Liver (tissue), 9 donors: Measurements from ENCODE around the gene RNASE3. TPM values are rescaled to one million over a fixed set of nuclear protein-coding genes. Genes with fewer than 3 reads are reported as not detected.

Experiments used
- DNase-seq: peaks from one replicate; pipeline ENCODE4 v3.0.0-alpha.2; 2017; ENCODE audit warnings: low spot score
- H3K27ac ChIP-seq, 2 donors: one replicate each; pipeline ENCODE4 v1.7.0; 2013; ENCODE audit warnings: inconsistent platforms in 2 of 2, low read length in 2 of 2, control low read depth in 1 of 2, low read depth in 1 of 2, mild to moderate bottlenecking in 1 of 2
- H3K27me3 ChIP-seq, 4 donors: one replicate each; pipeline versions ENCODE4 v1.6.1 to v1.7.0; 2013; ENCODE audit warnings: low read length in 3 of 4, inconsistent platforms in 1 of 4, mild to moderate bottlenecking in 1 of 4, moderate library complexity in 1 of 4; ENCODE audit not compliant: control insufficient read depth in 4 of 4, insufficient read depth in 4 of 4
- H3K36me3 ChIP-seq, 4 donors: one replicate each; pipeline versions ENCODE4 v1.6.1 to v1.7.0; 2013; ENCODE audit warnings: low read length in 3 of 4, mild to moderate bottlenecking in 3 of 4, low read depth in 1 of 4, moderate library complexity in 1 of 4; ENCODE audit not compliant: control insufficient read depth in 4 of 4, insufficient read depth in 3 of 4
- H3K4me1 ChIP-seq, 4 donors: one replicate each; pipeline versions ENCODE4 v1.6.1 to v1.7.0; 2013; ENCODE audit warnings: low read length in 3 of 4, mild to moderate bottlenecking in 3 of 4, moderate library complexity in 1 of 4; ENCODE audit not compliant: control insufficient read depth in 4 of 4, insufficient read depth in 4 of 4
- H3K4me3 ChIP-seq, 3 donors: one replicate each; pipeline versions ENCODE4 v1.6.1 to v1.7.0; 2013; ENCODE audit warnings: low read length in 3 of 3, control low read depth in 1 of 3, low read depth in 1 of 3, mild to moderate bottlenecking in 1 of 3
- H3K9ac ChIP-seq, 2 donors: one replicate each; pipeline ENCODE4 v1.7.0; 2013; ENCODE audit warnings: low read length in 2 of 2, mild to moderate bottlenecking in 2 of 2, moderate library complexity in 2 of 2, control low read depth in 1 of 2, low read depth in 1 of 2
- H3K9me3 ChIP-seq, 4 donors: one replicate each; pipeline versions ENCODE4 v1.6.1 to v1.7.0; 2013; ENCODE audit warnings: low read length in 3 of 4; ENCODE audit not compliant: control insufficient read depth in 4 of 4
- ATF3 ChIP-seq: IDR thresholded peaks from 2 replicates; pipeline ENCODE4 v1.6.1; 2016; ENCODE audit warnings: antibody characterized with exemption
- CTCF ChIP-seq: fragments of 150-350 bp; IDR thresholded peaks from 2 replicates; pipeline ENCODE4 v1.5.1; 2017; ENCODE audit warnings: improper control_type of control experiment, low read depth, low read length; ENCODE audit not compliant: missing input control
- EGR1 ChIP-seq, 2 donors: IDR thresholded peaks; 2 replicates each; pipeline ENCODE4 v1.6.1; 2016 to 2018; ENCODE audit warnings: antibody characterized with exemption in 2 of 2, low read depth in 2 of 2
- FOXA1 ChIP-seq: IDR thresholded peaks from 2 replicates; pipeline ENCODE4 v1.6.1; 2016; ENCODE audit warnings: antibody characterized with exemption
- FOXA2 ChIP-seq: IDR thresholded peaks from 2 replicates; pipeline ENCODE4 v1.6.1; 2016; ENCODE audit warnings: antibody characterized with exemption
- HNF4G ChIP-seq: IDR thresholded peaks from 2 replicates; pipeline ENCODE4 v1.6.1; 2016; ENCODE audit warnings: antibody characterized with exemption
- JUND ChIP-seq, 2 donors: IDR thresholded peaks; 2 replicates each; pipeline ENCODE4 v1.6.1; 2016; ENCODE audit warnings: antibody characterized with exemption in 2 of 2
- MAX ChIP-seq: IDR thresholded peaks from 2 replicates; pipeline ENCODE4 v1.6.1; 2016; ENCODE audit warnings: antibody characterized with exemption
- NR2F2 ChIP-seq: IDR thresholded peaks from 2 replicates; pipeline ENCODE4 v1.6.1; 2016; ENCODE audit warnings: antibody characterized with exemption
- REST ChIP-seq: IDR thresholded peaks from 2 replicates; pipeline ENCODE4 v1.6.1; 2016; ENCODE audit warnings: antibody characterized with exemption, mild to moderate bottlenecking
- RXRA ChIP-seq, 2 donors: IDR thresholded peaks; 2 replicates each; pipeline ENCODE4 v1.6.1; 2017 to 2018; ENCODE audit warnings: antibody characterized with exemption in 2 of 2, mild to moderate bottlenecking in 1 of 2
- SP1 ChIP-seq: IDR thresholded peaks from 2 replicates; pipeline ENCODE4 v1.6.1; 2018; ENCODE audit warnings: antibody characterized with exemption, mild to moderate bottlenecking
- TAF1 ChIP-seq: conservative IDR thresholded peaks from 2 replicates; pipeline ENCODE4 v1.6.1; 2016; ENCODE audit warnings: antibody characterized with exemption, mild to moderate bottlenecking
- YY1 ChIP-seq: IDR thresholded peaks from 2 replicates; pipeline ENCODE4 v1.6.1; 2016; ENCODE audit warnings: antibody characterized with exemption, mild to moderate bottlenecking
- ZBTB33 ChIP-seq: IDR thresholded peaks from 2 replicates; pipeline ENCODE4 v1.6.1; 2016; ENCODE audit warnings: antibody characterized with exemption
- WGBS: extraction: QIAGEN DNeasy Blood & Tissue Kit; methylation state at CpG from one replicate; pipeline ENCODE4 v1.1.7; 2013; 5-methylcytosine and 5-hydroxymethylcytosine counted together
- polyA plus RNA-seq, 2 donors: library from polyadenylated mRNA; stranded (reverse) in 1 of 2; unstranded in 1 of 2; fragments of 200-250 nt in 1 of 2; fragments of >200 nt in 1 of 2; fragmentation: Nextera tagmentation in 1 of 2; extraction: Ambion mirVana in 1 of 2; gene quantifications; one replicate each; pipeline versions ENCODE4 v1.2.1 to v1.2.3, GENCODE V29; 2013 to 2015
- total RNA-seq, 2 donors: library from RNA; depleted of rRNA; stranded (reverse); fragments of >200 nt; gene quantifications; one replicate each; pipeline ENCODE4 v1.2.3, GENCODE V29; 2014
- donor health status: healthy.
- donor health status: healthy.
- donor health status: healthy.
- donor health status: healthy.
- donor health status: healthy.

Gene RNASE3
- total and polyA plus RNA-seq, 4 donors: 0.52 to 12.2 TPM; not detected in 2

- peaks cover 0 to 7% (median 0%) of the 10 kb centered on the region in 4 donors for H3K9me3 ChIP-seq
- no peaks in the 10 kb centered on the region for H3K27me3 ChIP-seq
- 74% methylated on average over 4 of the region's 4 CpGs for WGBS
- no peak overlapping the region for H3K9ac ChIP-seq
- H3K36me3 ChIP-seq: no peaks in the 10 kb centered on the region
- TF ChIP-seq EGR1 (IDR thresholded peaks at IDR 0.05; ENCODE audit: low read depth in 2 of 2) (no peak), RXRA (IDR thresholded peaks at IDR 0.05) (no peak), CTCF (no peak), ATF3 (no peak), ZBTB33 (no peak), FOXA2 (no peak), SP1 (no peak), REST (no peak), FOXA1 (no peak), YY1 (no peak), NR2F2 (no peak)
- no peak for DNase-seq
- no peaks in the 10 kb centered on the region for H3K4me1 ChIP-seq
- no peak overlapping the region for H3K4me3 ChIP-seq
- no peak overlapping the region for H3K27ac ChIP-seq
These were observed 13.3 kb downstream of the RNASE3 start for GRCh38 chr14:20904393-20905029.

GRCh38 chr14:20905676-20906075 is 14.5 kb downstream of the RNASE3 start:
- DNase-seq: no peak
- H3K4me1 ChIP-seq: no peaks in the 10 kb centered on the region
- no peaks in the 10 kb centered on the region for H3K27me3 ChIP-seq
- peaks cover 0 to 7% (median 0%) of the 10 kb centered on the region in 4 donors for H3K9me3 ChIP-seq
- no peak for TF ChIP-seq FOXA1
- TF ChIP-seq FOXA2: no peak
- TF ChIP-seq JUND (IDR thresholded peaks at IDR 0.05): no peak
- TF ChIP-seq HNF4G: no peak
- TF ChIP-seq NR2F2: no peak
- TF ChIP-seq EGR1 (IDR thresholded peaks at IDR 0.05; ENCODE audit: low read depth in 2 of 2): no peak
- TF ChIP-seq SP1: no peak
- TF ChIP-seq CTCF: no peak
- TF ChIP-seq ZBTB33: no peak
- no peak for TF ChIP-seq YY1
- no peak for TF ChIP-seq ATF3
- no peak for TF ChIP-seq MAX
- TF ChIP-seq RXRA (IDR thresholded peaks at IDR 0.05): no peak
- TF ChIP-seq TAF1: no peak
- H3K27ac ChIP-seq: no peak overlapping the region
- H3K9ac ChIP-seq: no peak overlapping the region
- H3K36me3 ChIP-seq: no peaks in the 10 kb centered on the region
- H3K4me3 ChIP-seq: no peak overlapping the region
- WGBS: 88% methylated on average over 2 of the region's 2 CpGs
